ENCODE data around the gene TSPAN9. TPM values are rescaled to one million over a fixed set of nuclear protein-coding genes. Genes with fewer than 3 reads are reported as not detected.

The TSPAN9 gene
- total and polyA plus RNA-seq, 2 of the 4 experiments (the other 2 are of a cell fraction): 17.7 to 39.1 TPM

DNA sequence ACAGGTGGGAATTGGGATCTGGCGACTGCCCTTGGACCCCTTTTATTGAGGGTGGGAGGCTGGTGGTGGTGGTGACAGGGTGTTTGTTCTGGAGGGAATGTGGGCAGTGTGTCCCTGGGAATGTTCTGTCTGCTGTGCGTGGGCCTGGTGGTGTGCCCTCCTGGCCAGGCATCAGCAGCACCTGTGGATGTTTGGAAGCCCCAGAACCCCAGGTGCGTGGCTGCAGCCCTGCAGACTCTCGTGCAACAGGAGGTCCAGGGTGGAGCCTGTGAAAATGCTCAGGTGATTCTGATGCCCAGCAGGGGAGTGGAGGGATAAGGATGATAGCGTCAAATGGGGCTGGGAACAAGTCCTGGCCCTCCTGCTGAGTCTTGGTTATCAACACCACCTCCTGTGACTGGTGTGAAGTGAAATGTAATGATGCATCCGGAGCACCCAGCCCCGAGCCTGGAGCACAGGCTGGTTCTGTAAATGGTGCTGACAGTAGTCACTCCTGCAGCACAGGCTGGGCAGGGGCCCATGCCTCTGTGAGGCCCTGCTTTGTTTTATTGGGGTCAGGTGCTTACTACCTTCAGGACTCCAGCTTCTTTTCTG, 176.6 kb downstream of the TSPAN9 start:
- no peak overlapping the region for H3K14ac ChIP-seq (replicated peaks; ENCODE audit: low read depth, low read length)
- 74% methylated on average over 3 of the region's 7 CpGs; no CpG with 5 or more reads in 1 of the 2 experiments for WGBS, 2 experiments (ENCODE audit: extremely low coverage in 2 of 2, insufficient read length in 1 of 2)
- no peaks in the 10 kb centered on the region for H3K36me3 ChIP-seq (ENCODE audit: control insufficient read depth, insufficient read depth, low read length)
- no peak overlapping the region for H2AK9ac ChIP-seq (replicated peaks; ENCODE audit: low read depth, low read length, poor library complexity)
- peaks cover 5% of the 10 kb centered on the region; the same call in 1 of the 2 replicates for H3K4me1 ChIP-seq (ENCODE audit: control insufficient read depth, insufficient read depth, low read length)
- in situ Hi-C loops (cut with MboI; ENCODE audit: low sequenced_read_pairs) (no loop called here), dilution Hi-C loops (cut with HindIII; ENCODE audit: low sequenced_read_pairs, unreplicated experiment) (no loop called here), intact Hi-C loops (cut with micrococcal nuclease) (no loop called here)
- no peak overlapping the region for H2BK20ac ChIP-seq (ENCODE audit: low read depth, low read length)
- H3K56ac ChIP-seq (ENCODE audit: extremely low read depth, insufficient read depth, low read length): no peak overlapping the region
- ATAC-seq (ENCODE audit: low read depth): no peak
- no peak overlapping the region for H3K23ac ChIP-seq (ENCODE audit: low read depth, low read length)
- H3K4me3 ChIP-seq (ENCODE audit: insufficient read depth, low read depth, low read length): no peak overlapping the region
- no peak overlapping the region for H4K91ac ChIP-seq (ENCODE audit: insufficient read depth, low read depth, low read length)
- ChIA-PET CTCF (no interaction called here), POLR2A (ENCODE audit: unreplicated experiment) (no interaction called here)
- H3K9me1 ChIP-seq (ENCODE audit: insufficient read depth, low read length): no peaks in the 10 kb centered on the region; the same call in 1 of the 2 replicates
- H3K79me1 ChIP-seq (ENCODE audit: low read depth in 1 of 2, low read length in 2 of 2): no peaks in the 10 kb centered on the region
- H2BK15ac ChIP-seq (ENCODE audit: low read depth, low read length): no peak overlapping the region
- H3K4me2 ChIP-seq (ENCODE audit: low read depth, low read length): no peak overlapping the region
- H4K8ac ChIP-seq (ENCODE audit: low read depth in 2 of 2, low read length in 2 of 2): no peak overlapping the region
- BruUV-seq (replicated peaks): no TSS peak
- H3K27me3 ChIP-seq (ENCODE audit: control insufficient read depth, insufficient read depth, low read length): no peaks in the 10 kb centered on the region
- no peak for DNase-seq
- H3K9ac ChIP-seq (ENCODE audit: low read depth, low read length): no peak overlapping the region
- TF ChIP-seq ELK1 (IDR thresholded peaks at IDR 0.05; ENCODE audit: borderline replicate concordance, low read depth, low read length): no peak
- no peaks in the 10 kb centered on the region for H3K9me3 ChIP-seq (ENCODE audit: control insufficient read depth, insufficient read depth, low read length)
- no peak overlapping the region for H3K27ac ChIP-seq (ENCODE audit: insufficient read depth, low read length)
- H4K20me1 ChIP-seq (ENCODE audit: insufficient read depth, low read length): peaks cover 9% of the 10 kb centered on the region
- no peak overlapping the region for H4K5ac ChIP-seq (ENCODE audit: low read depth, low read length)
- no peak overlapping the region for H2BK120ac ChIP-seq (ENCODE audit: low read depth, low read length)
- H2BK5ac ChIP-seq (ENCODE audit: low read depth, low read length, poor library complexity, severe bottlenecking): no peak overlapping the region
- no peak overlapping the region for H2AFZ ChIP-seq (replicated peaks; ENCODE audit: low read length, poor library complexity)
- no peak overlapping the region for H3K18ac ChIP-seq (ENCODE audit: low read depth, low read length)
- H3K4ac ChIP-seq (ENCODE audit: low read depth, low read length): no peak overlapping the region
- H2AK5ac ChIP-seq (ENCODE audit: low read depth, low read length): no peak overlapping the region
